Measurements from ENCODE around the gene RNF224. TPM values are rescaled to one million over a fixed set of nuclear protein-coding genes. Genes with fewer than 3 reads are reported as not detected.

RNF224 gene
- total and polyA plus RNA-seq, 2 of the 13 experiments (the other 11 are each of a cell fraction or from before 2014, with no cell fraction given), result 0.09 TPM; not detected in 1

DNA sequence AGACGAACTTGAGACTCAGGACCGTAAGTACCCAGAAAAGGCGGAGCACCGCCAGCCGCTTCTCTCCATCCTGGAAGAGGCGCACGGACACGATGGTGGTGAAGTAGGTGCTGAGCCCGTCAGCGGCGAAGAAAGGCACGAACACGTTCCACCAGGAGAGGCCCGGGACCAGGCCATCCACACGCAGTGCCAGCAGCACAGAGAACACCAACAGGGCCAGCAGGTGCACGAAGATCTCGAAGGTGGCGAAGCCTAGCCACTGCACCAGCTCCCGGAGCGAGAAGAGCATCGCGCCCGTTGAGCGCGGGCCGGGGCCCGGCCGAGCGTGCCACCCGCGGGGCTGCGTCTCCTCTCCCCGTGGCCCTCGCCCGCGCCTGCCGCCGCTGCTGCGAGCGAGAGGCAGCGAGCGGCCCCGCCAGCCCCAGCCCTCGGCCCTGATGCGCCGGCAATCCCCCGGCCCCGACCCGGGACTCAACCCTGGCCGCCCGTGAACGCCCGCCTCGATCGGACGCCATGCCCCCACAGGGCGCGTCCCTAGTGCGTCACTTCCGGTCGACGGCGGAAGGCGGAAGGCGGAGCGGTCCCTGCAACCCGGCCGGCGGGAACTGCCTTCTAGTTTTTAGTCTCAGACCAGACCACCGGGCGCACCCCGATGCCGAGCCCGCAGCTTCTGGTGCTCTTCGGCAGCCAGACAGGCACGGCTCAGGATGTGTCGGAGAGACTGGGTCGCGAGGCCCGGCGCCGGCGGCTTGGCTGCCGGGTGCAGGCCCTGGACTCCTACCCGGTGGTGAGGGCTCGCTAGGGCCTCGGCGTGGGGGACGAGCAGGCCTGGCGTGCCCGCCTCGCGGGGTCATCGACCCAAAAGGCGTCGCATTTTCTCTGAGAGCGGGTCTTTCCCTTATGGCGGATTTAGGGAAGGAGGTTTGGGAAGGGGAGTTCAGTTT lies 21.9 kb upstream of the RNF224 start, which contains the start of the genes NDOR1 and TMEM203 (continued):
- TF ChIP-seq, protein P1, sequence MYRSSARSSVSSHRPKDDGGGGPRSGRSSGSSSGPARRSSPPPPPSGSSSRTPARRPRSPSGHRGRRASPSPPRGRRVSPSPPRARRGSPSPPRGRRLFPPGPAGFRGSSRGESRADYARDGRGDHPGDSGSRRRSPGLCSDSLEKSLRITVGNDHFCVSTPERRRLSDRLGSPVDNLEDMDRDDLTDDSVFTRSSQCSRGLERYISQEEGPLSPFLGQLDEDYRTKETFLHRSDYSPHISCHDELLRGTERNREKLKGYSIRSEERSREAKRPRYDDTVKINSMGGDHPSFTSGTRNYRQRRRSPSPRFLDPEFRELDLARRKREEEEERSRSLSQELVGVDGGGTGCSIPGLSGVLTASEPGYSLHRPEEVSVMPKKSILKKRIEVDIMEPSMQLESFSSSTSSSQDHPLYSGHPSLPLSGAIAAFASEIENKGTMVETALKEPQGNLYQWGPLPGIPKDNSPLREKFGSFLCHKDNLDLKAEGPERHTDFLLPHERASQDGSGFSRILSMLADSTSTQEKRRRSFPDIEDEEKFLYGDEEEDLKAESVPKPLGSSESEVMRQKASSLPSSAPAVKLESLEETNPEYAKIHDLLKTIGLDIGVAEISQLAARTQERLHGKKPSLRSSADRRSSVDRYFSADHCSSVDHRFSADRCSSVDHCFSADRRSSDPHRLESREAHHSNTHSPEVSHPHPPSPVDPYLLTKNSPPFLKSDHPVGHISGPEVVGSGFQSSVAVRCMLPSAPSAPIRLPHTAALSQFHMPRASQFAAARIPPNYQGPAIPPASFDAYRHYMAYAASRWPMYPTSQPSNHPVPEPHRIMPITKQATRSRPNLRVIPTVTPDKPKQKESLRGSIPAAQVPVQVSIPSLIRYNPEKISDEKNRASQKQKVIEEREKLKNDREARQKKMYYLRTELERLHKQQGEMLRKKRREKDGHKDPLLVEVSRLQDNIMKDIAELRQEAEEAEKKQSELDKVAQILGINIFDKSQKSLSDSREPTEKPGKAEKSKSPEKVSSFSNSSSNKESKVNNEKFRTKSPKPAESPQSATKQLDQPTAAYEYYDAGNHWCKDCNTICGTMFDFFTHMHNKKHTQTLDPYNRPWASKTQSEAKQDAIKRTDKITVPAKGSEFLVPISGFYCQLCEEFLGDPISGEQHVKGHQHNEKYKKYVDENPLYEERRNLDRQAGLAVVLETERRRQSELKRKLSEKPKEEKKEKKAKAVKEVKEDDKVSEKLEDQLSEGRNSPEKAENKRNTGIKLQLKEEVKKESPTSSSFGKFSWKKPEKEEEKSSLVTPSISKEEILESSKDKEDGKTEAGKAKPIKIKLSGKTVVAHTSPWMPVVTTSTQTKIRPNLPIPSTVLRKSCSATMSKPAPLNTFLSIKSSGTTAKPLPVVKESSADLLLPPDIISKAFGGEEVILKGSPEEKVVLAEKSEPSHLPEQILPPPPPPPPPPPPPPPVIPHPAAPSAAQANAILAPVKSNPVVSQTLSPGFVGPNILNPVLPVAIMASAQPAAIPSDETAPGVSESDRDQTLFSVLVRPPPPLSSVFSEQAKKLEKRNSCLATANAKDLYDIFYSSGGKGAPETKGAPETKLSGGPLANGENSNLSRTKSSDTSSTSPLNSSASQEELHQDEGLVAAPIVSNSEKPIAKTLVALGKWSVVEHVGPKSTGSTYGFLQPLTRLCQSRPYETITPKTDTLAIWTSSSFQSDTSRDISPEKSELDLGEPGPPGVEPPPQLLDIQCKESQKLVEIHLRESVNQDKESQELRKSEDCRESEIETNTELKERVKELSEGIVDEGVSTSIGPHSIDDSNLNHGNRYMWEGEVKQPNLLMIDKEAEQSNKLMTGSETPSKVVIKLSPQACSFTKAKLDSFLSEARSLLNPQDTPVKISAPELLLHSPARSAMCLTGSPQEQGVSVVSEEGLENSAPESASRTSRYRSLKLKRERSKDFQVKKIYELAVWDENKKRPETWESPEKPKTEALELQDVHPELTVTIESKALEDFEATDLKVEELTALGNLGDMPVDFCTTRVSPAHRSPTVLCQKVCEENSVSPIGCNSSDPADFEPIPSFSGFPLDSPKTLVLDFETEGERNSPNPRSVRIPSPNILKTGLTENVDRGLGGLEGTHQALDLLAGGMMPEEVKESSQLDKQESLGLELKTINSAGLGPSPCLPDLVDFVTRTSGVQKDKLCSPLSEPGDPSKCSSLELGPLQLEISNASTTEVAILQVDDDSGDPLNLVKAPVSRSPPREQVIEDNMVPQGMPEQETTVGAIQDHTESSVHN (CRISPR knock-in tag; IDR thresholded peaks at IDR 0.05), result no peak
- TF ChIP-seq HOXA5 (CRISPR knock-in tag; IDR thresholded peaks at IDR 0.05), result peak; percentile 73; the same call in 1 of the 2 replicates
- peak; percentile 94 for TF ChIP-seq HBP1 (CRISPR knock-in tag; IDR thresholded peaks at IDR 0.05; ENCODE audit: low read depth)
- TF ChIP-seq MAFK (conservative IDR thresholded peaks at IDR 0.05 in 1 of 2, IDR thresholded peaks at IDR 0.05 in 1 of 2; ENCODE audit: low read length in 2 of 2), result no peak
- TF ChIP-seq, protein P2, sequence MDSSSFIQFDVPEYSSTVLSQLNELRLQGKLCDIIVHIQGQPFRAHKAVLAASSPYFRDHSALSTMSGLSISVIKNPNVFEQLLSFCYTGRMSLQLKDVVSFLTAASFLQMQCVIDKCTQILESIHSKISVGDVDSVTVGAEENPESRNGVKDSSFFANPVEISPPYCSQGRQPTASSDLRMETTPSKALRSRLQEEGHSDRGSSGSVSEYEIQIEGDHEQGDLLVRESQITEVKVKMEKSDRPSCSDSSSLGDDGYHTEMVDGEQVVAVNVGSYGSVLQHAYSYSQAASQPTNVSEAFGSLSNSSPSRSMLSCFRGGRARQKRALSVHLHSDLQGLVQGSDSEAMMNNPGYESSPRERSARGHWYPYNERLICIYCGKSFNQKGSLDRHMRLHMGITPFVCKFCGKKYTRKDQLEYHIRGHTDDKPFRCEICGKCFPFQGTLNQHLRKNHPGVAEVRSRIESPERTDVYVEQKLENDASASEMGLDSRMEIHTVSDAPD (CRISPR knock-in tag; IDR thresholded peaks at IDR 0.05), result no peak
- TF ChIP-seq ZNF235 (CRISPR knock-in tag; IDR thresholded peaks at IDR 0.05; ENCODE audit: borderline replicate concordance), result peak; percentile 70; the same call in 1 of the 2 replicates
- no peak for TF ChIP-seq CEBPB (IDR thresholded peaks at IDR 0.05; ENCODE audit: borderline replicate concordance, low read depth, low read length)
- TF ChIP-seq MTERF4 (CRISPR knock-in tag; IDR thresholded peaks at IDR 0.05), result no peak
- no peak for TF ChIP-seq SMARCE1 (IDR thresholded peaks at IDR 0.05; ENCODE audit: borderline replicate concordance)
- TF ChIP-seq TEAD3 (CRISPR knock-in tag; optimal IDR thresholded peaks at IDR 0.05; ENCODE audit: borderline replicate concordance), result peak; percentile 43
- TF ChIP-seq CHD2 (IDR thresholded peaks at IDR 0.05; ENCODE audit: low read depth, low read length), result no peak
- TF ChIP-seq, protein P3, sequence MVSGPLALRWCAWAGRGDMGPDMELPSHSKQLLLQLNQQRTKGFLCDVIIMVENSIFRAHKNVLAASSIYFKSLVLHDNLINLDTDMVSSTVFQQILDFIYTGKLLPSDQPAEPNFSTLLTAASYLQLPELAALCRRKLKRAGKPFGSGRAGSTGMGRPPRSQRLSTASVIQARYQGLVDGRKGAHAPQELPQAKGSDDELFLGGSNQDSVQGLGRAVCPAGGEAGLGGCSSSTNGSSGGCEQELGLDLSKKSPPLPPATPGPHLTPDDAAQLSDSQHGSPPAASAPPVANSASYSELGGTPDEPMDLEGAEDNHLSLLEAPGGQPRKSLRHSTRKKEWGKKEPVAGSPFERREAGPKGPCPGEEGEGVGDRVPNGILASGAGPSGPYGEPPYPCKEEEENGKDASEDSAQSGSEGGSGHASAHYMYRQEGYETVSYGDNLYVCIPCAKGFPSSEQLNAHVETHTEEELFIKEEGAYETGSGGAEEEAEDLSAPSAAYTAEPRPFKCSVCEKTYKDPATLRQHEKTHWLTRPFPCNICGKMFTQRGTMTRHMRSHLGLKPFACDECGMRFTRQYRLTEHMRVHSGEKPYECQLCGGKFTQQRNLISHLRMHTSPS (CRISPR knock-in tag; IDR thresholded peaks at IDR 0.05; ENCODE audit: low read depth), result 0 out of 2 replicates have a peak, but pooled peaks have one; percentile 55
- no peak for TF ChIP-seq ZNF7 (CRISPR knock-in tag; IDR thresholded peaks at IDR 0.05)
- peak; percentile 98 for TF ChIP-seq HOXA3 (CRISPR knock-in tag; IDR thresholded peaks at IDR 0.05)
